Measurements from ENCODE around the gene ARHGEF37. TPM values are rescaled to one million over a fixed set of nuclear protein-coding genes. Genes with fewer than 3 reads are reported as not detected.
A peak's percentile ranks its signal among the peaks of the same experiment; 100 is the strongest.
"Not testable (repeated sequence)": the region's sequence is repeated elsewhere in the genome, so short reads cannot be mapped to it uniquely, and the experiment has no call there.

ARHGEF37 gene
- polyA plus RNA-seq, 4 donors, result 5.3 to 6.2 (median 5.8) TPM

- no peak for DNase-seq (ENCODE audit: low read depth in 4 of 4, low spot score in 2 of 4)
Measured at GRCh38 chr5:149643781-149644180, 62.5 kb downstream of the ARHGEF37 start.

- no peak for DNase-seq (ENCODE audit: low read depth in 4 of 4, low spot score in 2 of 4)
Measured at GRCh38 chr5:149644629-149645028, 63.3 kb downstream of the ARHGEF37 start.

GRCh38 chr5:149645236-149645635 lies 63.9 kb downstream of the ARHGEF37 start:
- no peak for DNase-seq (ENCODE audit: low read depth in 4 of 4, low spot score in 2 of 4)

GRCh38 chr5:149645725-149646124 lies 64.4 kb downstream of the ARHGEF37 start:
- no peak for DNase-seq (ENCODE audit: low read depth in 4 of 4, low spot score in 2 of 4)

- DNase-seq (ENCODE audit: low read depth in 4 of 4, low spot score in 2 of 4), result no peak
Measured at GRCh38 chr5:149646564-149646963, 65.3 kb downstream of the ARHGEF37 start.

- DNase-seq (ENCODE audit: low read depth in 4 of 4, low spot score in 2 of 4), result no peak
Measured at GRCh38 chr5:149647334-149647733, 66.0 kb downstream of the ARHGEF37 start.

- not testable (repeated sequence) for DNase-seq (ENCODE audit: low read depth in 4 of 4, low spot score in 2 of 4)
Measured at GRCh38 chr5:149648464-149649393, 67.4 kb downstream of the ARHGEF37 start.

- DNase-seq (ENCODE audit: low read depth in 4 of 4, low spot score in 2 of 4), result not testable (repeated sequence)
Measured at GRCh38 chr5:149649730-149650129, 68.4 kb downstream of the ARHGEF37 start.

GRCh38 chr5:149651686-149652085 lies 70.4 kb downstream of the ARHGEF37 start:
- peak in 1 of 4 donors; percentile 52 for DNase-seq (ENCODE audit: low read depth in 4 of 4, low spot score in 2 of 4)

- no peak for DNase-seq (ENCODE audit: low read depth in 4 of 4, low spot score in 2 of 4)
Measured at GRCh38 chr5:149652697-149653096, 71.4 kb downstream of the ARHGEF37 start.

GRCh38 chr5:149654231-149654630 lies 72.9 kb downstream of the ARHGEF37 start:
- DNase-seq (ENCODE audit: low read depth in 4 of 4, low spot score in 2 of 4), result no peak

GRCh38 chr5:149654883-149655505 lies 73.7 kb downstream of the ARHGEF37 start:
- DNase-seq (ENCODE audit: low read depth in 4 of 4, low spot score in 2 of 4), result no peak

- DNase-seq (ENCODE audit: low read depth in 4 of 4, low spot score in 2 of 4), result no peak
Measured at GRCh38 chr5:149656576-149657182, 75.4 kb downstream of the ARHGEF37 start.

GRCh38 chr5:149657324-149657723 lies 76.0 kb downstream of the ARHGEF37 start:
- DNase-seq (ENCODE audit: low read depth in 4 of 4, low spot score in 2 of 4), result no peak

- no peak for DNase-seq (ENCODE audit: low read depth in 4 of 4, low spot score in 2 of 4)
Measured at GRCh38 chr5:149658299-149658698, 77.0 kb downstream of the ARHGEF37 start.

GRCh38 chr5:149664083-149664482 lies 82.8 kb downstream of the ARHGEF37 start:
- no peak for DNase-seq (ENCODE audit: low read depth in 4 of 4, low spot score in 2 of 4)

GRCh38 chr5:149664666-149665415 lies 83.5 kb downstream of the ARHGEF37 start:
- DNase-seq (ENCODE audit: low read depth in 4 of 4, low spot score in 2 of 4), result no peak

- no peak for DNase-seq (ENCODE audit: low read depth in 4 of 4, low spot score in 2 of 4)
Measured at GRCh38 chr5:149665416-149666175, 84.3 kb downstream of the ARHGEF37 start.

- no peak for DNase-seq (ENCODE audit: low read depth in 4 of 4, low spot score in 2 of 4)
Measured at GRCh38 chr5:149666212-149666852, 85.0 kb downstream of the ARHGEF37 start.

All from left renal cortex interstitium (tissue), 4 donors.